HCT116 (cell line): ENCODE measurements around the gene CPNE9. TPM values are rescaled to one million over a fixed set of nuclear protein-coding genes. Genes with fewer than 3 reads are reported as not detected.

Source experiments
- ATAC-seq: fragments of 200-7000 bp; cut with Tn5 transposase; 2 replicates; pipeline ENCODE4 v1.9.1; 2020; ENCODE audit warnings: mild to moderate bottlenecking, moderate library complexity
- BruUV-seq: library from RNA; stranded (reverse); fragments of 400-500 nt; replicated peaks from 2 replicates; lab custom pipeline; 2021; lab: Mats Ljungman, UMichigan
- CTCF ChIA-PET: fragments of 300-600 bp; sonication (Branson Sonifier 250); formaldehyde crosslinking; loops from one replicate; lab custom pipeline; 2021; ENCODE audit warnings: antibody characterized with exemption; lab: Charles Lee
- POLR2A ChIA-PET: fragments of 300-600, 350-600 bp; sonication (Branson Sonifier 250); formaldehyde crosslinking; loops from one replicate; lab custom pipeline; 2021; ENCODE audit warnings: antibody characterized with exemption; lab: Charles Lee
- RAD21 ChIA-PET, 2 experiments: fragments of 300-600 bp; sonication (Branson Sonifier 250); formaldehyde crosslinking; loops; one replicate each; lab custom pipeline; 2023; ENCODE audit warnings: low total read pairs in 2 of 2; ENCODE audit not compliant: uncharacterized antibody in 2 of 2, unreplicated experiment in 2 of 2, low non-redundant PET in 1 of 2; lab: Charles Lee
- DNase-seq: peaks from one replicate; pipeline ENCODE4 v3.0.0-alpha.2; 2010; ENCODE audit warnings: low read depth, low spot score
- H2AFZ ChIP-seq: fragments of 200-600 bp; shearing (Covaris generic), sonication (generic); 2 replicates; pipeline ENCODE4 v1.6.1; 2017; ENCODE audit warnings: low read depth, mixed run types, mixed read lengths, antibody characterized with exemption, low read length; ENCODE audit not compliant: poor library complexity, severe bottlenecking
- H3K27ac ChIP-seq: 2 replicates; pipeline ENCODE4 v1.5.1; 2012; ENCODE audit warnings: low read depth, low read length
- H3K27me3 ChIP-seq: fragments of 200-600 bp; sonication (generic); 2 replicates; pipeline ENCODE4 v1.6.1; 2016; ENCODE audit warnings: mixed run types, low read length, mixed read lengths; ENCODE audit not compliant: insufficient read depth
- H3K36me3 ChIP-seq, 2 experiments: fragments of 200-500 bp in 1 of 2; fragments of 200-600 bp in 1 of 2; sonication (Bioruptor generic) in 1 of 2; sonication (generic) in 1 of 2; 2 replicates each; pipeline versions ENCODE4 v1.5.1 to v1.6.1; 2014 to 2016; ENCODE audit warnings: low read length in 2 of 2, inconsistent platforms in 1 of 2, mixed read lengths in 1 of 2, mixed run types in 1 of 2; ENCODE audit not compliant: insufficient read depth in 2 of 2, control insufficient read depth in 1 of 2
- H3K4me1 ChIP-seq, 2 experiments: fragments of 200-600 bp in 1 of 2; sonication (generic) in 1 of 2; 2 replicates each; pipeline versions ENCODE4 v1.5.1 to v1.6.1; 2012 to 2017; ENCODE audit warnings: low read length in 2 of 2, inconsistent platforms in 1 of 2, mild to moderate bottlenecking in 1 of 2, mixed read lengths in 1 of 2, mixed run types in 1 of 2, moderate library complexity in 1 of 2; ENCODE audit not compliant: insufficient read depth in 2 of 2, control insufficient read depth in 1 of 2
- H3K4me2 ChIP-seq: fragments of 200-600 bp; sonication (generic); 2 replicates; pipeline ENCODE4 v1.6.1; 2017; ENCODE audit warnings: mixed run types, low read length, mixed read lengths
- H3K4me3 ChIP-seq, 2 experiments: fragments of 200-600 bp in 1 of 2; sonication (generic) in 1 of 2; replicated peaks in 1 of 2; 2 replicates each; pipeline ENCODE4 v1.5.1; 2011 to 2016; ENCODE audit warnings: low read length in 2 of 2, control low read depth in 1 of 2, low read depth in 1 of 2, mild to moderate bottlenecking in 1 of 2, mixed read lengths in 1 of 2, mixed run types in 1 of 2
- H3K79me2 ChIP-seq: fragments of 200-600 bp; sonication (generic); 2 replicates; pipeline ENCODE4 v1.6.1; 2017; ENCODE audit warnings: mild to moderate bottlenecking, mixed run types, low read length, moderate library complexity, mixed read lengths; ENCODE audit not compliant: insufficient read depth
- H3K9ac ChIP-seq: fragments of 200-600 bp; sonication (generic); 2 replicates; pipeline ENCODE4 v1.6.1; 2016; ENCODE audit warnings: low read length, mixed read lengths
- H3K9me2 ChIP-seq: fragments of 200-600 bp; sonication (generic), shearing (Covaris generic); 2 replicates; pipeline ENCODE4 v1.6.1; 2017; ENCODE audit warnings: mixed run types, mild to moderate bottlenecking, moderate library complexity; ENCODE audit not compliant: insufficient read depth
- H3K9me3 ChIP-seq, 2 experiments: fragments of 200-500 bp in 1 of 2; fragments of 200-600 bp in 1 of 2; sonication (Bioruptor generic) in 1 of 2; sonication (generic) in 1 of 2; 2 replicates each; pipeline ENCODE4 v1.6.1; 2014 to 2017; ENCODE audit warnings: low read length in 2 of 2, mixed read lengths in 2 of 2, inconsistent platforms in 1 of 2, low read depth in 1 of 2, mild to moderate bottlenecking in 1 of 2, mixed run types in 1 of 2, moderate library complexity in 1 of 2; ENCODE audit not compliant: control insufficient read depth in 1 of 2, insufficient read depth in 1 of 2
- H4K20me1 ChIP-seq: fragments of 200-600 bp; sonication (generic), shearing (Covaris generic); 2 replicates; pipeline ENCODE4 v1.6.1; 2017; ENCODE audit warnings: mixed run types, mild to moderate bottlenecking, moderate library complexity; ENCODE audit not compliant: insufficient read depth
- CBX3 ChIP-seq: IDR thresholded peaks from 2 replicates; pipeline ENCODE4 v1.6.1; 2012; ENCODE audit warnings: low read depth
- CEBPB ChIP-seq: IDR thresholded peaks from 2 replicates; pipeline ENCODE4 v1.6.1; 2012; ENCODE audit warnings: low read depth
- CTCF ChIP-seq, 3 experiments: fragments of 200-600 bp in 1 of 3; sonication (generic) in 1 of 3; IDR thresholded peaks in 2 of 3; conservative IDR thresholded peaks in 1 of 3; 2 replicates each; pipeline ENCODE4 v1.5.1; 2012 to 2017; ENCODE audit warnings: low read depth in 2 of 3, low read length in 2 of 3, antibody characterized with exemption in 1 of 3, borderline replicate concordance in 1 of 3, control low read depth in 1 of 3, mild to moderate bottlenecking in 1 of 3, mixed read lengths in 1 of 3, mixed run types in 1 of 3, moderate library complexity in 1 of 3; ENCODE audit not compliant: insufficient read depth in 1 of 3
- EZH2 ChIP-seq: fragments of 200-600 bp; sonication (generic); IDR thresholded peaks from 2 replicates; pipeline ENCODE4 v1.6.1; 2017; ENCODE audit warnings: antibody characterized with exemption, mixed run types
- MAX ChIP-seq: IDR thresholded peaks from 2 replicates; pipeline ENCODE4 v1.6.1; 2012
- POLR2AphosphoS5 ChIP-seq: IDR thresholded peaks from 2 replicates; pipeline ENCODE4 v1.6.1; 2011; ENCODE audit warnings: mild to moderate bottlenecking, low read depth, low read length, moderate library complexity
- REST ChIP-seq: IDR thresholded peaks from 2 replicates; pipeline ENCODE4 v1.6.1; 2012; ENCODE audit warnings: low read depth
- SIN3A ChIP-seq: IDR thresholded peaks from 2 replicates; pipeline ENCODE4 v1.6.1; 2012; ENCODE audit warnings: low read depth
- SRF ChIP-seq: IDR thresholded peaks from 2 replicates; pipeline ENCODE4 v1.6.1; 2012; ENCODE audit warnings: low read depth
- ZFX ChIP-seq: fragments of 450-650 bp; IDR thresholded peaks from 2 replicates; pipeline ENCODE4 v1.6.1; 2017
- intact Hi-C: fragments of 100-400 bp; cut with micrococcal nuclease; formaldehyde crosslinking; loops from 2 replicates; pipeline ENCODE4 v1.10.0; 2022
- total RNA-seq: library from RNA; stranded (reverse); gene quantifications from one replicate; pipeline ENCODE4 v1.2.1, GENCODE V29; 2021; ENCODE audit not compliant: unreplicated experiment

Gene CPNE9
- total RNA-seq, 1 experiment from 2014 or later = 0.98 TPM

- POLR2A ChIA-PET = no interaction called here
- intact Hi-C loops = no loop called here
Measured at GRCh38 chr3:9682096-9682495, 21.5 kb upstream of the CPNE9 start.

More at GRCh38 chr3:9682096-9682495, 21.5 kb upstream of the CPNE9 start:
- Histone ChIP-seq H3K4me1 (no peaks in the 10 kb centered on the region), H3K9me2 (no peaks in the 10 kb centered on the region), H3K4me2 (no peak overlapping the region), H3K9ac (no peak overlapping the region), H3K79me2 (no peaks in the 10 kb centered on the region), H3K9me3 (no peaks in the 10 kb centered on the region), H3K27me3 (no peaks in the 10 kb centered on the region), H3K4me3 (no peak overlapping the region), H4K20me1 (no peaks in the 10 kb centered on the region), H2AFZ (no peak overlapping the region), H3K36me3 (peaks cover 12 to 15% of the 10 kb centered on the region in 2 experiments; a peak in 2 of 4 replicates), H3K27ac (no peak overlapping the region)
- ATAC-seq = no peak
- CTCF ChIA-PET = no interaction called here
- RAD21 ChIA-PET = no interaction called here
- no peak for DNase-seq
- BruUV-seq = no TSS peak
- TF ChIP-seq POLR2AphosphoS5 (no peak), CTCF (IDR thresholded peaks at IDR 0.05 in 2 of 3, conservative IDR thresholded peaks at IDR 0.05 in 1 of 3; ENCODE audit: borderline replicate concordance in 1 of 3, insufficient read depth in 1 of 3, low read depth in 2 of 3, low read length in 2 of 3) (no peak), CEBPB (no peak), ZFX (no peak), MAX (no peak), EZH2 (no peak), REST (no peak), SRF (no peak), CBX3 (no peak), SIN3A (no peak)
